HG03196 (cell line): ENCODE results near the gene BRAT1.
A peak's percentile ranks its signal among the peaks of the same experiment; 100 is the strongest.

ENCODE experiments used
- ATAC-seq: cut with Tn5 transposase; IDR thresholded peaks from one replicate; pipeline ENCODE4 v1.9.1; 2021; ENCODE audit not compliant: unreplicated experiment

BRAT1 gene

GRCh38 chr7:2585446-2585845, 30.1 kb upstream of the BRAT1 start:
- ATAC-seq = no peak

- ATAC-seq = no peak
These were observed 28.7 kb upstream of the BRAT1 start for GRCh38 chr7:2583798-2584580.

DNA sequence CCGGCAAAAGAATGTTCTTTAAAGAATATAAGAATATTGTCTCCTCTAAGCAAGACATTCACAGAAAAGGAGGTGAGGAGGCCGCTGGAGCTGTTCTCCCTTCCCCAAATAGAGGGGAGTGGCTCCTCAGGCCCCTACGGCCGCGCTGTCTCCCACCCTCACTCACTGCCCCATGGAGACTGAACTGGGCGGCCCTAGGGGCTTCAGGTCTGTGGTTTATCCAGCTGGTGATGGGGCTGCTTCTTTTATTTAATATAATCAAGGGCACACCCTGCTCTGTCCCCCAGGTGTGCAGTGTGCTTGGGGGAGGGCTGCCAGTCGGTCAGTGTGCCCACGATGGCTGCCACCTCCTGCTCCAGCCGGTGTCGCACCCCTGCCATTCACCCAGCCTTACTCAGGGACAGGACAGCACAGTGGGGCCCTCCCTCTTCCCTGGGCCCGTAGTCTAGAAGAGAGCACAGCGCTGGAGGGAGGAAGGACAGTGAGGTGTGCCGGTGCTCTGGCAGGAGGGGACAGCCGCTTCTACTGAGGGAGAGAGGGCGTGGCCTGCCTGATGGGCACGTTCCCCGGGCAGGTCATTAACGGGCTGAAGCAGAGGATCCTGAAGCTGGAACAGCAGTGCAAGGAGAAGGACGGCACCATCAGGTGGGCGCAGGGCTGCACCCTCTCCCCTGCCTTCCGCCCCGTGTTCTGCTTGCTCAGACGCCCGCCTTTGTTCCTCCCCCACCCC, 26.8 kb upstream of the BRAT1 start:
- ATAC-seq = no peak

DNA sequence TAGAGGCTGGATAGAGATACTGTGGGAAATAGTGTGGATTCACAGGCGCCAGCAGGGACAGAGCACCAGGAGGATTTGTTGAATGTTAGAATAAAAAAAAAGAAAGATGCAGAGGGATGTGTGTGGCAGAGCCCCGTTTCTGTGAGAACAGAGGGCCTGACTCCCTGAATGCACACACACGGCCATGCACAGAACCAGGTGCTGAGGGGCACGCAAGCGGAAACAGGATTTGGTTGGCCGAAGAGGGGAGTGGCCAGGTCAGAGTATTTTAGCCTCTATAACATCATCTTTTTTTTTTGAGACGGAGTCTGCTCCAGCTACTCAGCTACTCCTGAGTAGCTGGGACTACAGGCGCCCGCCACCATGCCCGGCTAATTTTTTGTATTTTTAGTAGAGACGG, 25.3 kb upstream of the BRAT1 start:
- no peak for ATAC-seq

GRCh38 chr7:2577914-2578680, 22.8 kb upstream of the BRAT1 start:
- ATAC-seq = no peak

GRCh38 chr7:2576742-2577491, 21.6 kb upstream of the BRAT1 start:
- no peak for ATAC-seq

- no peak for ATAC-seq
These were observed 20.5 kb upstream of the BRAT1 start for GRCh38 chr7:2575733-2576340.

DNA sequence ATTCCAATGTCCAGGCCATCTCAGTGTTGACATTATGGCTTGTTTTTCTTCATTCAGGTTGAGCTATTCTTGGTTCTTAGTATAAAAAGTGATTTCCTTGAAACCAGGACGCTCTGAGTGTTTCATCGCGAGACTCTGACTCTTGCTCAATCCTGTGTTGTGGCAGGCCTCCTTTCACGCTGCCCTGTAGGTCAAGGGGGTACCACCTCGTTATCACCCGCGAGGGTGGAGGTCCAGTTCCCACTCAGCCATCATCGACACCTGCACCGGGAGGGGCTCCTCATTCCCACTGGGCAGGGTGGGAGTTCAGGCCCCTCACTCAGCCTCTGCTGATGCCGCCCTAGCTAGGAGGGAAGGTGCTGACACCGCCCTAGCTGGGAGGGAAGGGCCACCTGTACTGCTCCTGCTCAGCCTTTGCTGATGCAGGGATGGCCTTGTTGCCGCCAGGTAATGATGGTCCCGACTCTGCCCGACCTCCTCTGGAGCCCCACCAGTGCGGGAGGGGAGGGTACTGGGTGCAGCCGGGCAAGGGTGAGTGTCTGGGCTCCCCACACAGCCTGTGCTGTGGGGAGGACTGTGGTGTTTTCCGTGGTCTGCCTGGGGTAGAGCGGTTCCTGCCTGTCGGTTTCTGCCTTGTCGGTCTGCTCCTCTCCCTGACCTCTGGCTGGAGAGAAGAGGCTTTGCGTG, 19.9 kb upstream of the BRAT1 start:
- no peak for ATAC-seq

- ATAC-seq = no peak
These were observed 18.4 kb upstream of the BRAT1 start for GRCh38 chr7:2573761-2574160.

- no peak for ATAC-seq
These were observed 16.9 kb upstream of the BRAT1 start for GRCh38 chr7:2572101-2572842.

GRCh38 chr7:2571409-2571808, 16.1 kb upstream of the BRAT1 start:
- no peak for ATAC-seq

GRCh38 chr7:2570021-2570420, 14.7 kb upstream of the BRAT1 start:
- ATAC-seq = no peak

DNA sequence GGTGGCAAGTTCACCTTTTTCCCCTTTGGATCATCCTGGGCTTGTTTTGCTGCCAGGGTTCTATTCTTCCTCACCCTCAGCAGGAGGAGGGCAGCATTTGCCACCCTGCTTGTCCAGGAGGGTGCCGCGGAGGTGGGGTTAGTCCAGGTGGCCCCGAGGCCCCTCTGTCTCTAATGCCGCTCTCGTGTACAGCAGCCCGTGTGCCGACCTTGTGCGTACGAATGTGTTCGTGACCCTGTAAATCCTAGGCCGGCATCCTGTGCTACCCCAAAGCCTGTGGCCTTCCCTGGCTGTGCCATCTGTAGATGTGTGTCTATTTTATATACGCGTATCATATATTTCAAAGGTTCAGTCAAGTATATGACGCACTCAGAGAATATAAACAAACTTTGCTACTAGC, 14.1 kb upstream of the BRAT1 start:
- no peak for ATAC-seq

- ATAC-seq = no peak
These were observed 13.3 kb upstream of the BRAT1 start for GRCh38 chr7:2568521-2569223.

DNA sequence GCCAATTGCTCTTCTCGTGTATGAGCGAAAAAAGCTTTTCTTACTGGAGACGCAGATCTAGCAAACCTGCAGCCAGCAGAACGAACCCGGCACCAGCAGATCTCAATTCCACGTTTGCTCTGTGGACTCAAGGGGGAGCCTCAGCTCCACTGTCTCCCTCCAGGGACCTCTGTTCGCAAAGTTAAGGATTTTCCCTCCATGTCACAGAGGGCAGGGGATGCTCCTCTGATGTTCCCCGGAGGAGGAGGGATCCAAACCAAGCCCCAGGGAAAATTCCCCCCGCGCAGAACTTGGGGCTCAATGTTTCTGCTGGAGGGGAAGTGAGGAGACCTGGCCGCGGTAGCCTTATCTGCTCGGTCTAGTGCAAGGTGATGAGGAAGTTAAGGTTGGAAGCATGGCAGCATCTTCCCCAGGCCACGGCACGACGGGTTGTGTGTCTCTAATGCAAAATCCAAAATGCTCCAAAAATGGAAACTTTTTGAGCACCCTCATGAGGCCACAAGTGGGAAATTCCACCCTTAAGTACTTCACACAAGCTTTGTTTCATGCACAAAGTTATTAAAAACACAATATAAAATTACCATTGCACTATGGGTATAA, 12.5 kb upstream of the BRAT1 start:
- ATAC-seq = no peak

GRCh38 chr7:2566890-2567678, 11.8 kb upstream of the BRAT1 start:
- peak; percentile 71 for ATAC-seq

- no peak for ATAC-seq
These were observed 11.1 kb upstream of the BRAT1 start for GRCh38 chr7:2566348-2566889.
